IMR-90 (cell line): ENCODE results near the gene ATF5. TPM values are rescaled to one million over a fixed set of nuclear protein-coding genes. Genes with fewer than 3 reads are reported as not detected.
A peak's percentile ranks its signal among the peaks of the same experiment; 100 is the strongest.

ENCODE experiments used
- ATAC-seq: fragments of 200-7000 bp; cut with Tn5 transposase; 2 replicates; pipeline ENCODE4 v1.9.1; 2020; ENCODE audit warnings: low read depth, mild to moderate bottlenecking, moderate library complexity
- BruUV-seq: library from RNA; stranded (reverse); fragments of 400-500 nt; replicated peaks from 2 replicates; lab custom pipeline; 2021; lab: Mats Ljungman, UMichigan
- CTCF ChIA-PET: fragments of 300-600 bp; formaldehyde crosslinking; extraction: SDS; loops from one replicate; lab custom pipeline; 2021; ENCODE audit warnings: antibody characterized with exemption; lab: Yijun Ruan, JAX
- POLR2A ChIA-PET: fragments of 300-600 bp; sonication (Branson Sonifier 250); formaldehyde crosslinking; loops from one replicate; lab custom pipeline; 2022; ENCODE audit warnings: antibody characterized with exemption; ENCODE audit not compliant: unreplicated experiment; lab: Charles Lee
- DNase-seq: peaks from one replicate; pipeline ENCODE4 v3.0.0; 2013
- H2AFZ ChIP-seq: replicated peaks from 2 replicates; pipeline ENCODE3; 2013; ENCODE audit warnings: low read length, mild to moderate bottlenecking; ENCODE audit not compliant: poor library complexity
- H2AK5ac ChIP-seq: 2 replicates; pipeline ENCODE4 v1.6.1; 2013; ENCODE audit warnings: low read depth, low read length, inconsistent platforms
- H2AK9ac ChIP-seq: replicated peaks from 2 replicates; pipeline ENCODE3; 2013; ENCODE audit warnings: mild to moderate bottlenecking, low read depth, low read length, moderate library complexity; ENCODE audit not compliant: poor library complexity
- H2BK120ac ChIP-seq: 2 replicates; pipeline ENCODE4 v1.6.1; 2013; ENCODE audit warnings: low read depth, low read length, inconsistent platforms
- H2BK15ac ChIP-seq: 3 replicates; pipeline ENCODE4 v1.6.1; 2013; ENCODE audit warnings: low read depth, low read length, inconsistent platforms
- H2BK20ac ChIP-seq: 2 replicates; pipeline ENCODE4 v1.6.1; 2013; ENCODE audit warnings: low read depth, mild to moderate bottlenecking, inconsistent platforms, low read length, moderate library complexity
- H2BK5ac ChIP-seq: 2 replicates; pipeline ENCODE4 v1.6.1; 2013; ENCODE audit warnings: mild to moderate bottlenecking, low read depth, low read length, inconsistent platforms; ENCODE audit not compliant: poor library complexity, severe bottlenecking
- H3K14ac ChIP-seq: replicated peaks from 2 replicates; pipeline ENCODE4 v1.6.1; 2013; ENCODE audit warnings: low read depth, low read length, inconsistent platforms
- H3K18ac ChIP-seq: 2 replicates; pipeline ENCODE4 v1.6.1; 2013; ENCODE audit warnings: low read depth, low read length, control low read depth
- H3K23ac ChIP-seq: 2 replicates; pipeline ENCODE4 v1.6.1; 2013; ENCODE audit warnings: low read depth, low read length, inconsistent platforms
- H3K27ac ChIP-seq: 2 replicates; pipeline ENCODE4 v1.5.1; 2013; ENCODE audit warnings: mild to moderate bottlenecking, control low read depth, low read length; ENCODE audit not compliant: insufficient read depth
- H3K27me3 ChIP-seq: 2 replicates; pipeline ENCODE4 v1.6.1; 2013; ENCODE audit warnings: low read length; ENCODE audit not compliant: control insufficient read depth, insufficient read depth
- H3K36me3 ChIP-seq: 2 replicates; pipeline ENCODE4 v1.6.1; 2013; ENCODE audit warnings: low read length, mixed read lengths; ENCODE audit not compliant: control insufficient read depth, insufficient read depth
- H3K4ac ChIP-seq: 2 replicates; pipeline ENCODE4 v1.6.1; 2013; ENCODE audit warnings: low read depth, low read length, inconsistent platforms
- H3K4me1 ChIP-seq: 2 replicates; pipeline ENCODE4 v1.6.1; 2013; ENCODE audit warnings: low read length, mixed read lengths; ENCODE audit not compliant: control insufficient read depth, insufficient read depth
- H3K4me2 ChIP-seq: 2 replicates; pipeline ENCODE4 v1.6.1; 2013; ENCODE audit warnings: low read depth, mild to moderate bottlenecking, control low read depth, low read length, moderate library complexity
- H3K4me3 ChIP-seq: 2 replicates; pipeline ENCODE4 v1.5.1; 2013; ENCODE audit warnings: low read depth, mild to moderate bottlenecking, control low read depth, low read length, moderate library complexity; ENCODE audit not compliant: insufficient read depth
- H3K56ac ChIP-seq: 2 replicates; pipeline ENCODE4 v1.6.1; 2013; ENCODE audit warnings: low read length, inconsistent platforms; ENCODE audit not compliant: insufficient read depth; ENCODE audit errors: extremely low read depth
- H3K79me1 ChIP-seq, 2 experiments: 2 replicates each; pipeline ENCODE4 v1.6.1; 2013; ENCODE audit warnings: low read length in 2 of 2, inconsistent platforms in 1 of 2, low read depth in 1 of 2
- H3K9ac ChIP-seq: 2 replicates; pipeline ENCODE4 v1.6.1; 2013; ENCODE audit warnings: low read depth, low read length, control low read depth
- H3K9me1 ChIP-seq: 2 replicates; pipeline ENCODE4 v1.6.1; 2013; ENCODE audit warnings: low read length, inconsistent platforms; ENCODE audit not compliant: insufficient read depth
- H3K9me3 ChIP-seq: 2 replicates; pipeline ENCODE4 v1.6.1; 2013; ENCODE audit warnings: low read length; ENCODE audit not compliant: control insufficient read depth, insufficient read depth
- H4K20me1 ChIP-seq: 2 replicates; pipeline ENCODE4 v1.6.1; 2013; ENCODE audit warnings: low read length, inconsistent platforms; ENCODE audit not compliant: insufficient read depth
- H4K5ac ChIP-seq: 2 replicates; pipeline ENCODE4 v1.6.1; 2013; ENCODE audit warnings: mild to moderate bottlenecking, low read depth, low read length, control low read depth
- H4K8ac ChIP-seq, 2 experiments: 2 replicates each; pipeline ENCODE4 v1.6.1; 2013; ENCODE audit warnings: low read depth in 2 of 2, low read length in 2 of 2, control low read depth in 1 of 2, inconsistent platforms in 1 of 2
- H4K91ac ChIP-seq: 2 replicates; pipeline ENCODE4 v1.6.1; 2013; ENCODE audit warnings: low read depth, low read length, inconsistent platforms; ENCODE audit not compliant: insufficient read depth
- FOS ChIP-seq: fragments of 150-350 bp; IDR thresholded peaks from 2 replicates; pipeline ENCODE4 v1.6.1; 2016; ENCODE audit warnings: low read depth, low read length
- MAZ ChIP-seq: IDR thresholded peaks from 2 replicates; pipeline ENCODE4 v1.6.1; 2012; ENCODE audit warnings: low read depth, mild to moderate bottlenecking, low read length, improper control_type of control experiment, moderate library complexity, borderline replicate concordance
- WGBS, 2 experiments: methylation state at CpG; one replicate each; pipeline versions ENCODE4 v1.1.5 to v1.1.7; 2013; ENCODE audit warnings: missing lambda C conversion rate in 2 of 2; ENCODE audit not compliant: insufficient read length in 1 of 2; ENCODE audit errors: extremely low coverage in 2 of 2; 5-methylcytosine and 5-hydroxymethylcytosine counted together
- dilution Hi-C: fragments of 300-500 bp; cut with HindIII; formaldehyde crosslinking; loops from one replicate; pipeline ENCODE4 v1.14.3; 2018; ENCODE audit warnings: low sequenced_read_pairs; ENCODE audit not compliant: unreplicated experiment
- in situ Hi-C: fragments of 300-500 bp; cut with MboI; formaldehyde crosslinking; loops from 3 replicates; pipeline ENCODE4 v1.14.3; 2019; ENCODE audit warnings: low sequenced_read_pairs, inconsistent platforms, mixed read lengths
- intact Hi-C: fragments of 100-400 bp; cut with micrococcal nuclease; formaldehyde crosslinking; loops from 2 replicates; pipeline ENCODE4 v1.10.0; 2022
- polyA plus RNA-seq, 3 experiments: library from polyadenylated mRNA; depleted of rRNA; stranded (reverse); fragments of >200 nt; gene quantifications; 2 replicates each; pipeline ENCODE4 v1.2.3, GENCODE V29; 2012; ENCODE audit warnings: low replicate concordance in 1 of 3
- total RNA-seq: library from RNA; depleted of rRNA; stranded (reverse); fragments of >200 nt; gene quantifications from 2 replicates; pipeline ENCODE4 v1.2.3, GENCODE V29; 2012

The ATF5 gene
- total and polyA plus RNA-seq, 2 of the 4 experiments (the other 2 are of a cell fraction) = 2.7 to 15.7 TPM

GRCh38 chr19:49906879-49907564 is 22.0 kb upstream of the ATF5 start:
- Histone ChIP-seq H3K9me1 (peaks cover 12% of the 10 kb centered on the region; the same call in 1 of the 2 replicates), H4K8ac (no peak overlapping the region), H3K36me3 (peaks cover 33% of the 10 kb centered on the region), H2BK20ac (no peak overlapping the region), H2AK9ac (no peak overlapping the region), H3K4me3 (no peak overlapping the region), H3K56ac (no peak overlapping the region), H4K20me1 (peaks cover 25% of the 10 kb centered on the region), H2BK15ac (no peak overlapping the region), H4K5ac (no peak overlapping the region), H4K91ac (no peak overlapping the region), H2AFZ (no peak overlapping the region), H3K18ac (no peak overlapping the region), H3K27ac (no peak overlapping the region), H2AK5ac (no peak overlapping the region), H3K23ac (no peak overlapping the region), H3K14ac (no peak overlapping the region), H3K4ac (no peak overlapping the region), H3K9me3 (no peaks in the 10 kb centered on the region), H2BK120ac (no peak overlapping the region), H3K79me1 (peaks cover 7 to 52% of the 10 kb centered on the region in 2 experiments; a peak in 3 of 4 replicates), H2BK5ac (no peak overlapping the region), H3K4me2 (no peak overlapping the region), H3K9ac (no peak overlapping the region), H3K4me1 (no peaks in the 10 kb centered on the region), H3K27me3 (no peaks in the 10 kb centered on the region)
- intact Hi-C loops = no loop called here
- CTCF ChIA-PET = no interaction called here
- DNase-seq (no peak), ATAC-seq (no peak)
- POLR2A ChIA-PET = no interaction called here
- in situ Hi-C loops = no loop called here
- TF ChIP-seq FOS (no peak), MAZ (no peak)
- dilution Hi-C loops = no loop called here
- TSS peak; percentile 58 for BruUV-seq
- 98% methylated on average over 13 of the region's 16 CpGs; no CpG with 5 or more reads in 1 of the 2 experiments for WGBS, 2 experiments
